ENCODE measurements around the gene ERP44.

- no peak for TF ChIP-seq EZH2 (IDR thresholded peaks at IDR 0.05; ENCODE audit: low read depth)
- no peak for TF ChIP-seq CTCF (conservative IDR thresholded peaks at IDR 0.05)
Observed at GRCh38 chr9:100086097-100086635, 12.6 kb downstream of the ERP44 start.

All from PC-9 (cell line).